GM23338 (cell line): Measurements from ENCODE around the gene GATAD2A. TPM values are rescaled to one million over a fixed set of nuclear protein-coding genes. Genes with fewer than 3 reads are reported as not detected.

Source experiments
- ATAC-seq: fragments of 200-7000 bp; cut with Tn5 transposase; 3 replicates; pipeline ENCODE4 v1.9.1; 2020
- DNase-seq: peaks from one replicate; pipeline ENCODE4 v3.0.0-alpha.2; 2015; ENCODE audit warnings: low spot score
- H2AFZ ChIP-seq: fragments of 200-600 bp; sonication (generic); 2 replicates; pipeline ENCODE4 v1.8.0; 2016; ENCODE audit warnings: antibody characterized with exemption, mild to moderate bottlenecking, moderate library complexity
- H3F3A ChIP-seq: fragments of 200-600 bp; sonication (generic); replicated peaks from 2 replicates; pipeline ENCODE4 v1.8.0; 2017; ENCODE audit warnings: antibody characterized with exemption, mixed run types, low read depth
- H3K27ac ChIP-seq: fragments of 200-600 bp; sonication (generic); 2 replicates; pipeline ENCODE4 v1.6.1; 2016; ENCODE audit warnings: low read depth
- H3K27me3 ChIP-seq: fragments of 200-600 bp; sonication (generic); 2 replicates; pipeline ENCODE4 v1.8.0; 2016; ENCODE audit warnings: mild to moderate bottlenecking, mixed run types, moderate library complexity; ENCODE audit not compliant: insufficient read depth
- H3K36me3 ChIP-seq: fragments of 200-600 bp; sonication (generic); 2 replicates; pipeline ENCODE4 v1.8.0; 2016; ENCODE audit warnings: mild to moderate bottlenecking; ENCODE audit not compliant: insufficient read depth
- H3K4me1 ChIP-seq: fragments of 200-600 bp; sonication (generic); 2 replicates; pipeline ENCODE4 v1.8.0; 2016; ENCODE audit warnings: mild to moderate bottlenecking, moderate library complexity; ENCODE audit not compliant: insufficient read depth
- H3K4me2 ChIP-seq: fragments of 200-600 bp; sonication (generic); 2 replicates; pipeline ENCODE4 v1.7.1; 2017; ENCODE audit warnings: mixed run types
- H3K4me3 ChIP-seq: fragments of 200-600 bp; sonication (generic); 2 replicates; pipeline ENCODE4 v1.6.1; 2016; ENCODE audit warnings: mixed run types
- H3K79me2 ChIP-seq: fragments of 200-600 bp; sonication (generic); replicated peaks from 2 replicates; pipeline ENCODE4 v1.8.0; 2017; ENCODE audit warnings: mild to moderate bottlenecking; ENCODE audit not compliant: insufficient read depth
- H3K9me2 ChIP-seq: fragments of 200-600 bp; sonication (generic); 2 replicates; pipeline ENCODE4 v1.8.0; 2017; ENCODE audit not compliant: insufficient read depth
- H4K20me1 ChIP-seq: fragments of 200-600 bp; sonication (generic); replicated peaks from 2 replicates; pipeline ENCODE4 v1.8.0; 2017; ENCODE audit warnings: mild to moderate bottlenecking; ENCODE audit not compliant: insufficient read depth
- H3K27ac Mint-ChIP-seq: 2 replicates; pipeline ENCODE4 v1.8.0; 2020; ENCODE audit warnings: inconsistent platforms, mild to moderate bottlenecking, moderate library complexity, mixed read lengths
- H3K27me3 Mint-ChIP-seq: 3 replicates; pipeline ENCODE4 v1.8.0; 2022; ENCODE audit warnings: low read depth, mild to moderate bottlenecking, moderate library complexity, mixed read lengths, inconsistent platforms; ENCODE audit not compliant: insufficient read depth, poor library complexity
- H3K36me3 Mint-ChIP-seq: 3 replicates; pipeline ENCODE4 v1.8.0; 2021; ENCODE audit warnings: low read depth, mild to moderate bottlenecking, inconsistent platforms, moderate library complexity, mixed read lengths
- H3K4me1 Mint-ChIP-seq: 3 replicates; pipeline ENCODE4 v1.8.0; 2020; ENCODE audit warnings: mild to moderate bottlenecking, inconsistent platforms, mixed read lengths
- H3K4me3 Mint-ChIP-seq: 3 replicates; pipeline ENCODE4 v1.8.0; 2021; ENCODE audit warnings: moderate library complexity, mild to moderate bottlenecking, inconsistent platforms, mixed read lengths
- H3K9me3 Mint-ChIP-seq: 3 replicates; pipeline ENCODE4 v1.8.0; 2020; ENCODE audit warnings: moderate library complexity, mild to moderate bottlenecking, inconsistent platforms, mixed read lengths
- CREB1 ChIP-seq: fragments of 250-450 bp; sonication (Bioruptor Pico); IDR thresholded peaks from 2 replicates; pipeline ENCODE4 v1.5.0; 2020; ENCODE audit warnings: low read depth, mild to moderate bottlenecking, moderate library complexity
- CTCF ChIP-seq, 2 experiments: fragments of 200-600 bp in 1 of 2; sonication (generic) in 1 of 2; conservative IDR thresholded peaks; 2 replicates each; pipeline versions ENCODE4 v1.5.1 to v1.6.1; 2016 to 2017; ENCODE audit warnings: antibody characterized with exemption in 2 of 2, low read depth in 2 of 2, mild to moderate bottlenecking in 2 of 2, moderate library complexity in 1 of 2
- ETS1 ChIP-seq: IDR thresholded peaks from 2 replicates; pipeline ENCODE4 v1.6.1; 2016; ENCODE audit warnings: antibody characterized with exemption
- EZH2 ChIP-seq: fragments of 200-600 bp; sonication (generic); IDR thresholded peaks from one replicate; pipeline ENCODE4 v1.8.0; 2017; ENCODE audit warnings: antibody characterized with exemption, mild to moderate bottlenecking, low read depth; ENCODE audit not compliant: unreplicated experiment
- EZH2phosphoT487 ChIP-seq: fragments of 200-600 bp; sonication (generic); IDR thresholded peaks from one replicate; pipeline ENCODE4 v1.8.1; 2018; ENCODE audit warnings: antibody characterized with exemption; ENCODE audit not compliant: unreplicated experiment
- JUNB ChIP-seq: IDR thresholded peaks from one replicate; pipeline ENCODE4 v1.6.1; 2016; ENCODE audit warnings: antibody characterized with exemption; ENCODE audit not compliant: unreplicated experiment
- NANOG ChIP-seq: IDR thresholded peaks from 2 replicates; pipeline ENCODE4 v1.6.1; 2016; ENCODE audit warnings: antibody characterized with exemption, borderline replicate concordance
- POLR2AphosphoS5 ChIP-seq: IDR thresholded peaks from 2 replicates; pipeline ENCODE4 v1.6.1; 2016; ENCODE audit warnings: antibody characterized with exemption, low read depth
- REST ChIP-seq: IDR thresholded peaks from one replicate; pipeline ENCODE4 v1.6.1; 2018; ENCODE audit warnings: antibody characterized with exemption; ENCODE audit not compliant: unreplicated experiment
- STAT1 ChIP-seq: IDR thresholded peaks from one replicate; pipeline ENCODE4 v1.6.1; 2016; ENCODE audit warnings: antibody characterized with exemption; ENCODE audit not compliant: unreplicated experiment
- ZNF114 ChIP-seq: fragments of 250-450 bp; sonication (Bioruptor Pico); IDR thresholded peaks from 2 replicates; pipeline ENCODE4 v1.5.0; 2020; ENCODE audit warnings: mild to moderate bottlenecking, moderate library complexity
- ZNF331 ChIP-seq: fragments of 250-450 bp; sonication (Bioruptor Pico); IDR thresholded peaks from 2 replicates; pipeline ENCODE4 v1.5.0; 2020; ENCODE audit warnings: low read depth, mild to moderate bottlenecking, moderate library complexity
- ZNF462 ChIP-seq: fragments of 250-450 bp; sonication (Bioruptor Pico); IDR thresholded peaks from 2 replicates; pipeline ENCODE4 v1.5.0; 2020; ENCODE audit warnings: mild to moderate bottlenecking, moderate library complexity
- polyA plus RNA-seq: library from polyadenylated mRNA; unstranded; fragments of >200 nt; fragmentation: Nextera tagmentation; extraction: Ambion mirVana; gene quantifications from 2 replicates; pipeline ENCODE4 v1.2.1, GENCODE V29; 2016
- total RNA-seq: library from RNA; depleted of rRNA; stranded (reverse); fragments of >200 nt; shearing (Covaris generic); gene quantifications from 2 replicates; pipeline ENCODE4 v1.2.3, GENCODE V29; 2014

The GATAD2A gene
- total and polyA plus RNA-seq, 2 experiments from 2014 or later, result 40.0 to 151 TPM

- Mint-ChIP-seq H3K4me3 (no peak overlapping the region; the same call in 2 of the 3 replicates), H3K4me1 (peaks cover 42% of the 10 kb centered on the region), H3K36me3 (peaks cover 32% of the 10 kb centered on the region), H3K9me3 (no peaks in the 10 kb centered on the region), H3K27ac (no peak overlapping the region), H3K27me3 (peaks cover 14% of the 10 kb centered on the region)
- H3F3A ChIP-seq, result peaks cover 27% of the 10 kb centered on the region
- TF ChIP-seq STAT1, result no peak
- no peak for TF ChIP-seq REST
- TF ChIP-seq EZH2, result no peak
- TF ChIP-seq ZNF114 (CRISPR knock-in tag), result no peak
- no peak for TF ChIP-seq CTCF (conservative IDR thresholded peaks at IDR 0.05; ENCODE audit: low read depth in 2 of 2)
- TF ChIP-seq CREB1 (CRISPR knock-in tag), result no peak
- TF ChIP-seq NANOG, result no peak
- no peak for TF ChIP-seq ZNF331 (CRISPR knock-in tag)
- no peak for TF ChIP-seq ETS1
- no peak for TF ChIP-seq ZNF462 (CRISPR knock-in tag)
- TF ChIP-seq JUNB, result no peak
- TF ChIP-seq POLR2AphosphoS5, result no peak
- no peak for TF ChIP-seq EZH2phosphoT487
- H3K27ac ChIP-seq, result no peak overlapping the region
- ATAC-seq, result no peak
- no peak overlapping the region for H3K4me3 ChIP-seq
- no peaks in the 10 kb centered on the region for H3K9me2 ChIP-seq
- peaks cover 5% of the 10 kb centered on the region; the same call in 1 of the 2 replicates for H3K4me1 ChIP-seq
- no peaks in the 10 kb centered on the region for H3K36me3 ChIP-seq
- no peaks in the 10 kb centered on the region for H3K79me2 ChIP-seq
- no peak overlapping the region for H2AFZ ChIP-seq
- 0 out of 2 replicates have a peak, but pooled peaks cover 3% of the 10 kb centered on the region for H3K27me3 ChIP-seq
- DNase-seq, result no peak
- peaks cover under 1% of the 10 kb centered on the region; the same call in 1 of the 2 replicates for H4K20me1 ChIP-seq
- H3K4me2 ChIP-seq, result no peak overlapping the region
Observed at GRCh38 chr19:19530889-19531288, 125.4 kb downstream of the GATAD2A start.
